ENCODE data around the gene VSIG8.

VSIG8 gene

GRCh38 chr1:159838715-159839114 is 23.7 kb downstream of the VSIG8 start:
- ATAC-seq, result no peak
- TF ChIP-seq ZFP30 (CRISPR knock-in tag; IDR thresholded peaks at IDR 0.05), result no peak
- TF ChIP-seq ISL1 (CRISPR knock-in tag; IDR thresholded peaks at IDR 0.05), result no peak
- TF ChIP-seq ZNF565 (CRISPR knock-in tag; conservative IDR thresholded peaks at IDR 0.05; ENCODE audit: low read depth), result no peak
- no peak for TF ChIP-seq ZFP3 (CRISPR knock-in tag; IDR thresholded peaks at IDR 0.05)
- TF ChIP-seq RARB (CRISPR knock-in tag; IDR thresholded peaks at IDR 0.05), result no peak

GRCh38 chr1:159835862-159836525 is 26.5 kb downstream of the VSIG8 start:
- no peak for TF ChIP-seq ZFP30 (CRISPR knock-in tag; IDR thresholded peaks at IDR 0.05)
- TF ChIP-seq ZFP3 (CRISPR knock-in tag; IDR thresholded peaks at IDR 0.05), result no peak
- no peak for TF ChIP-seq TOX (CRISPR knock-in tag; IDR thresholded peaks at IDR 0.05; ENCODE audit: borderline replicate concordance)
- no peak for TF ChIP-seq PATZ1 (CRISPR knock-in tag; IDR thresholded peaks at IDR 0.05; ENCODE audit: borderline replicate concordance)
- TF ChIP-seq TCF4 (CRISPR knock-in tag; IDR thresholded peaks at IDR 0.05; ENCODE audit: borderline replicate concordance), result no peak
- peak; percentile 37; the same call in 1 of the 3 replicates for ATAC-seq

GRCh38 chr1:159835356-159835755 is 27.1 kb downstream of the VSIG8 start:
- TF ChIP-seq BACH2 (CRISPR knock-in tag; IDR thresholded peaks at IDR 0.05; ENCODE audit: borderline replicate concordance) (no peak), OSR1 (CRISPR knock-in tag; IDR thresholded peaks at IDR 0.05) (no peak), RARB (CRISPR knock-in tag; IDR thresholded peaks at IDR 0.05) (no peak), ZNF565 (CRISPR knock-in tag; conservative IDR thresholded peaks at IDR 0.05; ENCODE audit: low read depth) (no peak), TOX (CRISPR knock-in tag; IDR thresholded peaks at IDR 0.05; ENCODE audit: borderline replicate concordance) (no peak)
- no peak for ATAC-seq

GRCh38 chr1:159832309-159832708 is 30.1 kb downstream of the VSIG8 start:
- peak; percentile 84 for TF ChIP-seq ZFP3 (CRISPR knock-in tag; IDR thresholded peaks at IDR 0.05)
- TF ChIP-seq ZNF70 (CRISPR knock-in tag; IDR thresholded peaks at IDR 0.05), result no peak
- no peak for ATAC-seq

- TF ChIP-seq PPARA (CRISPR knock-in tag; IDR thresholded peaks at IDR 0.05; ENCODE audit: borderline replicate concordance) (no peak), ZNF565 (CRISPR knock-in tag; conservative IDR thresholded peaks at IDR 0.05; ENCODE audit: low read depth) (no peak), PATZ1 (CRISPR knock-in tag; IDR thresholded peaks at IDR 0.05; ENCODE audit: borderline replicate concordance) (no peak), ZFP3 (CRISPR knock-in tag; IDR thresholded peaks at IDR 0.05) (no peak), GLIS3 (CRISPR knock-in tag; IDR thresholded peaks at IDR 0.05) (no peak), TOX (CRISPR knock-in tag; IDR thresholded peaks at IDR 0.05; ENCODE audit: borderline replicate concordance) (no peak), OSR1 (CRISPR knock-in tag; IDR thresholded peaks at IDR 0.05) (no peak), POU6F1 (CRISPR knock-in tag; IDR thresholded peaks at IDR 0.05; ENCODE audit: borderline replicate concordance, low read depth) (no peak), TCF4 (CRISPR knock-in tag; IDR thresholded peaks at IDR 0.05; ENCODE audit: borderline replicate concordance) (no peak), ZFP30 (CRISPR knock-in tag; IDR thresholded peaks at IDR 0.05) (no peak), SNAI2 (CRISPR knock-in tag; IDR thresholded peaks at IDR 0.05) (no peak), CSRNP3 (CRISPR knock-in tag; IDR thresholded peaks at IDR 0.05) (no peak)
- ATAC-seq, result no peak
Measured at GRCh38 chr1:159831412-159832141, 30.9 kb downstream of the VSIG8 start.

Measured in SK-N-SH treated with all-trans-retinoic acid at 6 μM for 48 hours (cell line).